Measurements from ENCODE around the gene PGLYRP4. TPM values are rescaled to one million over a fixed set of nuclear protein-coding genes. Genes with fewer than 3 reads are reported as not detected.
"Not testable (repeated sequence)": the region's sequence is repeated elsewhere in the genome, so short reads cannot be mapped to it uniquely, and the experiment has no call there.

The PGLYRP4 gene
- polyA plus RNA-seq, 3 donors: not detected

GRCh38 chr1:153357076-153357852 is 8.6 kb upstream of the PGLYRP4 start:
- DNase-seq (ENCODE audit: low read depth in 3 of 3, low spot score in 2 of 3): no peak

DNA sequence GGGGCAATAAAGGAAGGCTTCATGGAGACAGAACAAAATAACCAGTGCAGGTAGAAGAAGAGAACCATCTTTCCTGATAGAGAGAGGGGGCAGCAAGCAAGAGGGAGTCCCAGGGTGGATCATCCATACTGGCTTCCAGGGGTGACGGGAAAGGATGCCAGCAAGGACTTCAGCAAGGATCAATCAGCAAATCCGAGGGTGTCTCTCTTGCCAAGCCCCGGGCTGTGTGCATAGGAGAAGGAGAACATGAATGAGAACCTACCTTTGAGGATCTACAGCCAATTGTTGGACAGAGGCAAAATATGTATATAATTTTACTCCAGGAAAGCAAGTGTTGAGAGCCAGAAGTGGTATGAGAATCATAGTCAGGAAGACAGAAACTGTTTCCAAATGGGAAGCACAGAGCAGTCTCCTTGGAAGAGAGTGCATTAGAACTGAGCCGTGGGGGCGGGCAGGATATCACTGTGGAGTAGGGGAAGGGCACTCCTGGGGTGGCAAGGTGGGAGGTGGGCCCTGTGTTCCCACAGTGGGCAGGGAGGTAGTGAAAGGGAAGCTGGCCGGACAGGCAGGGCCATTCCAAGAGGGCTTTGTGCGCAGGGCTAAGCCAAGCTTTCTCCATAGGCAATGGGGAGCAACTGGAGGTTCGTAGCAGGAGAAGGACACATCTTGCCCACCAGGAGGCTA is 7.9 kb upstream of the PGLYRP4 start:
- DNase-seq (ENCODE audit: low read depth in 3 of 3, low spot score in 2 of 3): no peak

GRCh38 chr1:153355445-153356071 is 6.9 kb upstream of the PGLYRP4 start:
- no peak for DNase-seq (ENCODE audit: low read depth in 3 of 3, low spot score in 2 of 3)

GRCh38 chr1:153354515-153355193 is 6.0 kb upstream of the PGLYRP4 start:
- no peak for DNase-seq (ENCODE audit: low read depth in 3 of 3, low spot score in 2 of 3)

GRCh38 chr1:153353226-153353947 is 4.7 kb upstream of the PGLYRP4 start:
- no peak for DNase-seq (ENCODE audit: low read depth in 3 of 3, low spot score in 2 of 3)

DNA sequence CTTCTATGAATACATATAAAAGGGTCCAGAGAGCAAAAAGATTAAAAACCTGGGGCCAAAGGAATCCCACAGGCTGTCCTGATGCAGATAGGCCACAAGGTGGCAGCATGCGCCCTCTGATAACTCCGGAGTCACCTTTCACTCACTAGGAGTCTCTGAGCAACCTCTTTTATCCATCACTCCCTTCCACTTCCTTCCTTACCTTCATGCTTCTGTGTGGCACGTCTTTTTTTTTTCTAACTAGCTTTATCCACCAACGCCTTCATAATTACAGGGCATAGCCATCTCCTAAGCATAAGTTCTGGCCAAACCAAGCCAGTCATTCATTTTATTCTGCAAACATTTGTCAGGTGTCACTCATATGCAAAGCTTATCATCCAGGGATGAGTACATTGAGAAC is 3.9 kb upstream of the PGLYRP4 start:
- peak in 2 of 3 donors; percentile 33 to 41 for DNase-seq (ENCODE audit: low read depth in 3 of 3, low spot score in 2 of 3)

GRCh38 chr1:153350321-153350957 is 1.8 kb upstream of the PGLYRP4 start:
- DNase-seq (ENCODE audit: low read depth in 3 of 3, low spot score in 2 of 3): no peak

- no peak for DNase-seq (ENCODE audit: low read depth in 3 of 3, low spot score in 2 of 3)
Measured at GRCh38 chr1:153349363-153350320, 1.0 kb upstream of the PGLYRP4 start.

DNA sequence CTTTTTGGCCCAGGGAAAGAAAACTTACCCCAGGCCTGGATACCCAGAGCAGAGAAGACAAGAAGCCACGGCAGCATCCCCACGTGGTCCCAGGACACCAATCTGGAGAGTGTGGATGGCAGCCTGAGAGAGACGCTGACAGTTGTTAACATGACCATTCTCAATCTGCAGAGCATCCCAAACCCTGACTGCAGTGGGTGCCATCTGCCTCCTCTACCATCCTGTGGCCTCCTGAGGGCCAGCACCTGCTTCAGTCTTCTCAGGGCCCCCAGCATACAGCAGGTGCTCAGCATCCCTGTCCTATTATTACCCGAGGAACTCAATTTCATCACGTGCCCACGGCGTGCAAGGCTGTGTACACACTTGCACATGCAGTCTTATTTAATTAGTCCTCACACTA is 785 bp downstream of the PGLYRP4 start:
- no peak for DNase-seq (ENCODE audit: low read depth in 3 of 3, low spot score in 2 of 3)

DNA sequence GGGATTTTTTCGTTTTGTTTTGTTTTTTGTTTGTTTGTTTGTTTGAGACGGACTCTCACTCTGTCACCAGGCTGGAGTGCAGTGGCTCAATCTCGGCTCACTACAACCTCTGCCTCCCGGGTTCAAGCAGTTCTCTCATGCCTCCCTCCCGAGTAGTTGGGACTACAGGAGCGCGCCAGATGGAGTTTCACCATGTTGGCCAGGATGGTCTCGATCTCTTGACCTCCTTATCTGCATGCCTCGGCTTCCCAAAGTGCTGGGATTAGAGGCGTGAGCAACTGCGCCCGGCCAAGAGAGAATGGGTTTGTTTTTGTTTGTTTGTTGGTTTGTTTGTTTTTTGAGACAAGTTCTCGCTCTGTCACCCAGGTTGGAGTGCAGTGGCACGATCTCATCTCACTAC is 1.6 kb downstream of the PGLYRP4 start:
- DNase-seq (ENCODE audit: low read depth in 3 of 3, low spot score in 2 of 3): not testable (repeated sequence)

GRCh38 chr1:153346077-153346723 is 2.4 kb downstream of the PGLYRP4 start:
- DNase-seq (ENCODE audit: low read depth in 3 of 3, low spot score in 2 of 3): no peak

- DNase-seq (ENCODE audit: low read depth in 3 of 3, low spot score in 2 of 3): no peak
Measured at GRCh38 chr1:153345187-153346076, 3.2 kb downstream of the PGLYRP4 start.

GRCh38 chr1:153344718-153345025 is 4.0 kb downstream of the PGLYRP4 start:
- no peak for DNase-seq (ENCODE audit: low read depth in 3 of 3, low spot score in 2 of 3)

DNA sequence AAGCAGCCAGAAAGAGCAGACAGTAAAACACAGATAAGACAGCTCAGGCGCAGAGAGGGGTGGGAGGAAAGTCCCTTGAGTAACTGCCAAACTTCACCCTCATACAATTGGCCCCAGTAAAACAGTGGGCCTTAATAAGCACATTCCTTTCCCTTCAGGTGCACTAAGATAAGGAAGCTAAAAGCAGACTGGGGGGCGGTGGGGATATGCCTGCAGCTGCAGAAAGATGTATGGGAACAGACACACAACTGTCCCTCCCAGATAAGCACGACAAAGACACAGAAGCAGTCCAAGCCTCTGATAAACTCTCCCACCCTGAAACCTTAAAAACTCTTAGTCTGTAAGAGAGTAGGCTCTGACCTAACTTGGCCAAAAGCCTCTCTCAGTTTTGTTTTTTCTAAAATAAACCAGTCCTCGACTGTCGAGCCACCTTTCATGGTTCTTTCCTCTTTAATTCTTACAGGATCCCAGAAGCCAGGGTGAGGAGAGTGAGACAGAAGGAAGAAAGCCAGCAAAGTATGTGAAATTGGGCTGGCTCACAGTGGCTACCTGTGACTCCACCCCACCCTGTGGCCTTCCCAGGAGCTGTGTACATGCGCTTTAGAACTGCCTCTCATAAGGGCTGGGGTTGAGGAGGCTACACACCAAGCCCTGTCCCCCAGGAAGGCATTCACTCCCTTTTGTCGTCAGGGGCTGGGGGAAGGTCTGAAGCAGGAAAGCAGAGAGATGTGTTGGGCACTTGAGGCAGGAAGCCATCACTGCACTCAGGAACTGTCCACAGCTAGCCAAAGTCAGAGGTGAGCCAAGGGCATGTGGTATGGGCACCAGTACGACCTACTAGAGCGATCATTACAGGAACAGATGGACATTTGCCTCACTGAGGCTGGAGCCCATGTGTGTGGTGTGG is 4.6 kb downstream of the PGLYRP4 start:
- DNase-seq (ENCODE audit: low read depth in 3 of 3, low spot score in 2 of 3): no peak

GRCh38 chr1:153343040-153343681 is 5.5 kb downstream of the PGLYRP4 start:
- DNase-seq (ENCODE audit: low read depth in 3 of 3, low spot score in 2 of 3): no peak

GRCh38 chr1:153342178-153342577 is 6.5 kb downstream of the PGLYRP4 start:
- DNase-seq (ENCODE audit: low read depth in 3 of 3, low spot score in 2 of 3): no peak
